CD4-positive, CD25-positive, alpha-beta regulatory T cell (primary cell): Measurements from ENCODE around the gene PXMP2. TPM values are rescaled to one million over a fixed set of nuclear protein-coding genes. Genes with fewer than 3 reads are reported as not detected.

Source experiments
- ATAC-seq, 2 donors: fragments of 150-1000 bp; cut with Tn5 transposase; one replicate each; pipeline ENCODE4 v1.10.0; 2021; ENCODE audit warnings: low read depth in 2 of 2, moderate number of reproducible peaks in 2 of 2, moderate library complexity in 1 of 2
- DNase-seq, 3 donors: peaks; one replicate each; pipeline versions ENCODE4 v3.0.0 to v3.0.0-alpha.2; 2012 to 2022; ENCODE audit warnings: mixed read lengths in 1 of 3
- H3K27ac ChIP-seq: one replicate; pipeline ENCODE4 v1.7.0; 2013; ENCODE audit warnings: mild to moderate bottlenecking, low read length; ENCODE audit not compliant: insufficient read depth, poor library complexity, severe bottlenecking
- H3K27me3 ChIP-seq: one replicate; pipeline ENCODE4 v1.7.0; 2013; ENCODE audit warnings: low read length; ENCODE audit not compliant: control insufficient read depth, insufficient read depth
- H3K36me3 ChIP-seq: one replicate; pipeline ENCODE4 v1.7.0; 2013; ENCODE audit warnings: mild to moderate bottlenecking, low read length, moderate library complexity; ENCODE audit not compliant: control insufficient read depth, insufficient read depth
- H3K4me1 ChIP-seq: 2 replicates; pipeline ENCODE4 v1.7.0; 2013; ENCODE audit warnings: mild to moderate bottlenecking, low read length; ENCODE audit not compliant: insufficient read depth, control insufficient read depth, poor library complexity, severe bottlenecking
- H3K4me3 ChIP-seq: one replicate; pipeline ENCODE4 v1.7.0; 2013; ENCODE audit warnings: low read depth, mild to moderate bottlenecking, low read length, moderate library complexity
- H3K9me3 ChIP-seq, 2 experiments: 1 replicate in 1 of 2; 2 replicates in 1 of 2; pipeline ENCODE4 v1.7.0; 2013; ENCODE audit warnings: low read length in 2 of 2, mild to moderate bottlenecking in 1 of 2, moderate library complexity in 1 of 2; ENCODE audit not compliant: control insufficient read depth in 2 of 2
- H3K27ac Mint-ChIP-seq, 3 donors: one replicate each; pipeline ENCODE4 v1.8.0; 2020 to 2022; ENCODE audit warnings: mild to moderate bottlenecking in 3 of 3, mixed read lengths in 3 of 3, moderate library complexity in 2 of 3
- H3K27me3 Mint-ChIP-seq: one replicate; pipeline ENCODE4 v1.8.0; 2022; ENCODE audit warnings: mild to moderate bottlenecking, mixed read lengths
- H3K36me3 Mint-ChIP-seq: one replicate; pipeline ENCODE4 v1.8.0; 2020; ENCODE audit warnings: mixed read lengths
- H3K4me1 Mint-ChIP-seq, 4 donors: one replicate each; pipeline ENCODE4 v1.8.0; 2020 to 2022; ENCODE audit warnings: mixed read lengths in 4 of 4, mild to moderate bottlenecking in 1 of 4
- H3K4me3 Mint-ChIP-seq, 4 donors: one replicate each; pipeline ENCODE4 v1.8.0; 2020 to 2022; ENCODE audit warnings: mild to moderate bottlenecking in 4 of 4, mixed read lengths in 4 of 4, moderate library complexity in 3 of 4
- H3K9me3 Mint-ChIP-seq, 7 donors: one replicate each; pipeline ENCODE4 v1.8.0; 2020 to 2022; ENCODE audit warnings: mixed read lengths in 7 of 7, mild to moderate bottlenecking in 3 of 7, moderate library complexity in 2 of 7
- polyA plus RNA-seq, 4 donors: library from polyadenylated mRNA; unstranded; fragments of 300-500 nt; fragmentation: Illumina TruSeq; gene quantifications; one replicate each; pipeline ENCODE4 v1.2.3, GENCODE V29; 2021
- total RNA-seq: library from RNA; stranded (reverse); gene quantifications from one replicate; pipeline ENCODE4 v1.2.3, GENCODE V29; 2022

The PXMP2 gene
- total and polyA plus RNA-seq, 5 donors from 2014 or later: 3.5 to 20.3 (median 15.2) TPM

GRCh38 chr12:132723015-132723763 is 35.8 kb downstream of the PXMP2 start:
- no peak overlapping the region for H3K4me3 ChIP-seq
- no peaks in the 10 kb centered on the region for H3K27me3 ChIP-seq
- peaks cover 40% of the 10 kb centered on the region for H3K36me3 Mint-ChIP-seq
- DNase-seq (no peak), ATAC-seq (no peak)
- H3K27ac Mint-ChIP-seq: no peak overlapping the region
- H3K27me3 Mint-ChIP-seq: no peaks in the 10 kb centered on the region
- H3K9me3 ChIP-seq: no peaks in the 10 kb centered on the region
- H3K4me3 Mint-ChIP-seq: no peak overlapping the region
- H3K4me1 ChIP-seq: no peaks in the 10 kb centered on the region
- no peaks in the 10 kb centered on the region for H3K4me1 Mint-ChIP-seq
- H3K9me3 Mint-ChIP-seq: no peaks in the 10 kb centered on the region
- peaks cover 69% of the 10 kb centered on the region for H3K36me3 ChIP-seq
- no peak overlapping the region for H3K27ac ChIP-seq

DNA sequence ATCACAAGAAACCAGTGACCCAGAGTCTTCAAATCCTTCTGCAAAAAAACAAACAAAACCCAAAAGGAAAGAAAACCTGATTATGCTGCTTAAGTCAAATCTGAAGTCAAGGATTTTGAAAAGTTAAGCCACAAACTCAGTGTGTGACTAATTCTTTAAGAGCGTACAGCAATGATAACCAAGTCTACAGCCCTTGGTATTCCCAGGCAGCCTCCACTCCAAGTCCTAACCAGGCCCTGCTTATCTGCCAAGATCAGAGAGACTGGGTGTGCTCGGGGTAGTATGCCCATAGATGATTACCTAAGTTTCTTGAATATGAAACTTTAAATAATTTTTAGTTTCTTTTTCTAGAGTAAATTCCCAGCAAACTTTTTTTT is 36.4 kb downstream of the PXMP2 start:
- Mint-ChIP-seq H3K4me3 (no peak overlapping the region), H3K9me3 (no peaks in the 10 kb centered on the region), H3K4me1 (peaks cover 0 to 2% (median under 1%) of the 10 kb centered on the region in 4 donors), H3K27ac (no peak overlapping the region), H3K27me3 (no peaks in the 10 kb centered on the region), H3K36me3 (peaks cover 44% of the 10 kb centered on the region)
- DNase-seq (no peak), ATAC-seq (no peak)
- Histone ChIP-seq H3K4me3 (no peak overlapping the region), H3K27me3 (no peaks in the 10 kb centered on the region), H3K36me3 (peaks cover 72% of the 10 kb centered on the region), H3K27ac (no peak overlapping the region), H3K9me3 (no peaks in the 10 kb centered on the region), H3K4me1 (no peaks in the 10 kb centered on the region)

DNA sequence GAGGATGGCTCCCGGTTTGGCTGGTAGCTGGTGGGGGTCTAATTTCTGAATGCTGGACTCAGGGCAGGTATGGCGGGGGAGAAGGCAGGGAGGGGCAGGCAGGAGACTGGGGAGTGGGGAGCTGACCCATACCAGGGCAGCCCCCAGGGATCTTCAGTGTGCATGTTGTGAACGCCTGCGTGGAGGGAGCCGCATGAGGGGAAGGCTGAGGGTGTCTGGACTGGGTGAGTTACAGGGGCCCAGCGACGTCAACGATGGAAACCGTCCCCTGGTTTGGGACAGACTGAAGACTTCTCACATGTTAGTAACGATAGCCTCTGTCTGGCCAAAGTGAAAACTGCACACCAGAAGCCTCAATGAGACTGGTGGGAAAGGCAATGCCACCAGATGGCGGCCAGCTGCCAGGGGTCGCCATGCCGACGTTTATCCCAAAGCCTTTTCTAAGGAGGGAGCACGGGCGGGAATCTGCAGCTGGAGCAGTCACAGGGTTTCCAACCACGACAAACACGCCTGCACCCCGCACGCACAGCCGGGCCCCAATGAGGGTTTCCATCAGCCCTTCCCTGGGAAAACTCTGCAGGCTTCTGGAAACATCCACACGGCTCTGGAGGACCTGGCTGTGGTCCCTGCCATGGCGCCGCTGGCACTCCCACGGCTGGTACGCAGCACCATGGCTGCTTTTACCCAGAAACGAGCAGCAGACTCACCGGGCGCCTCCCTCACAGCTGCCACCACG is 37.3 kb downstream of the PXMP2 start:
- Histone ChIP-seq H3K27me3 (no peaks in the 10 kb centered on the region), H3K9me3 (no peaks in the 10 kb centered on the region), H3K4me1 (no peaks in the 10 kb centered on the region), H3K4me3 (no peak overlapping the region), H3K27ac (no peak overlapping the region), H3K36me3 (peaks cover 64% of the 10 kb centered on the region)
- DNase-seq (no peak), ATAC-seq (no peak)
- H3K4me3 Mint-ChIP-seq: no peak overlapping the region
- H3K36me3 Mint-ChIP-seq: peaks cover 38% of the 10 kb centered on the region
- peaks cover 0 to 3% (median under 1%) of the 10 kb centered on the region in 4 donors for H3K4me1 Mint-ChIP-seq
- no peaks in the 10 kb centered on the region for H3K9me3 Mint-ChIP-seq
- no peaks in the 10 kb centered on the region for H3K27me3 Mint-ChIP-seq
- no peak overlapping the region for H3K27ac Mint-ChIP-seq

- Histone ChIP-seq H3K4me3 (no peak overlapping the region), H3K27ac (no peak overlapping the region), H3K9me3 (no peaks in the 10 kb centered on the region), H3K27me3 (no peaks in the 10 kb centered on the region), H3K4me1 (no peaks in the 10 kb centered on the region), H3K36me3 (peaks cover 62% of the 10 kb centered on the region)
- H3K36me3 Mint-ChIP-seq: peaks cover 52% of the 10 kb centered on the region
- peaks cover 0 to 3% (median under 1%) of the 10 kb centered on the region in 4 donors for H3K4me1 Mint-ChIP-seq
- H3K4me3 Mint-ChIP-seq: no peak overlapping the region
- ATAC-seq (no peak), DNase-seq (no peak)
- no peaks in the 10 kb centered on the region for H3K27me3 Mint-ChIP-seq
- no peaks in the 10 kb centered on the region for H3K9me3 Mint-ChIP-seq
- H3K27ac Mint-ChIP-seq: no peak overlapping the region
Measured at GRCh38 chr12:132726386-132726785, 39.0 kb downstream of the PXMP2 start.

DNA sequence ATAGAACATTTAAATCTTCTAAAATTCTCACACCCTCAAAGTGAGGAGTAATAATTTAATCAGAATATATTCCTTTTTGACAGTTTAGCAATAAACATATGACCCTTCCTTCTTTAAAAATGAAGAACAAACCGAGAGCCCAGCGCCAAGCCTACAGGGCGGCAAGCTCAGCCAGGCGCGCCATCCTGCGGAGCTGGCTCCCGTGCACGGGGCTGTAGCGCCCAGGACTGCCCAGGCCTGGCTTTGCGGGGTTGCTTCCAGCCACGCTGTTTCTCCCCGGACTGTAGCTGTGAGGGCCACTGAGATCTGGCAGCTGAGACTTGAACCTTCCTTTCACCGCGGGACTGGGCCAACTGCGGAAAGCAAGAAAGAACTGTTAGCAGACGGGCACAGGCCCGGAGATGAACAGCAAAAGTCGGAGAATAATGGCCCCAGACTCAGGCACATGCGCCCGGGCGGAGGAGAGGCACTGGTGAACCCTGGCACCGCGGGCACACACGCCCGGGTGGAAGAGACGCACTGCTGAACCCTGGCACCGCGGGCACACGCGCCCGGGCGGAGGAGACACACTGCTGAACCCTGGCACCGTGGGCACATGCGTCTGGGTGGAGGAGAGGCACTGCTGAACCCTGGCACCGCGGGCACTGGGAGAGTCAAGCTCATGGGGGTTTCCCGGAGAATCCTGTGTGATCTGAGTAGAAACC is 39.9 kb downstream of the PXMP2 start:
- H3K9me3 ChIP-seq: no peaks in the 10 kb centered on the region
- no peaks in the 10 kb centered on the region for H3K27me3 Mint-ChIP-seq
- H3K27ac ChIP-seq: no peak overlapping the region
- no peak for ATAC-seq
- H3K4me1 Mint-ChIP-seq: peaks cover 0 to 3% (median under 1%) of the 10 kb centered on the region in 4 donors
- no peaks in the 10 kb centered on the region for H3K9me3 Mint-ChIP-seq
- H3K4me1 ChIP-seq: no peaks in the 10 kb centered on the region
- no peak overlapping the region for H3K4me3 Mint-ChIP-seq
- peaks cover 58% of the 10 kb centered on the region for H3K36me3 Mint-ChIP-seq
- no peak for DNase-seq
- H3K4me3 ChIP-seq: no peak overlapping the region
- no peaks in the 10 kb centered on the region for H3K27me3 ChIP-seq
- H3K36me3 ChIP-seq: peaks cover 70% of the 10 kb centered on the region
- peak overlapping the region in 1 of 3 donors; percentile 74 for H3K27ac Mint-ChIP-seq

DNA sequence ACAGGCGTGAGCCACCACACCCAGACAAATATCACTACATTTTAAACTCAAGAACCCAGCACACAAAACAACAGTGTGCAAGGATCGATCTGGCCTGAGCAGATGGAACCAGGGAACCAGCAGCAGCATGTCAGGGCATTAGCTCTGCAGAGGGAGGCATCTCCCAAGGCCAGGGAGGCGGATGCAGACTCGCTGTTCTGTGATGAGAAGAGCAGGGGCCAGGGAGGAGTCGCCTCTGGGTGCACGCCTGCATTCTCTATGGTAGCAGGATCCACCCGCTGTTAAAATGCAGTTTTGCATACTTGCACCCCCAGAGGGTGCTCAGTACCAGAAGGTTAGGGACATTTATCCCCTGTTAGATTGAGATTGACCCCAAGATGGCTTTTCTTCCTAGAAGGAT is 41.1 kb downstream of the PXMP2 start:
- peaks cover 0 to 3% (median under 1%) of the 10 kb centered on the region in 4 donors for H3K4me1 Mint-ChIP-seq
- Histone ChIP-seq H3K4me1 (no peaks in the 10 kb centered on the region), H3K4me3 (no peak overlapping the region), H3K27ac (no peak overlapping the region), H3K27me3 (no peaks in the 10 kb centered on the region), H3K36me3 (peaks cover 77% of the 10 kb centered on the region), H3K9me3 (no peaks in the 10 kb centered on the region)
- H3K4me3 Mint-ChIP-seq: no peak overlapping the region
- H3K27me3 Mint-ChIP-seq: no peaks in the 10 kb centered on the region
- no peak for ATAC-seq
- no peak for DNase-seq
- peaks cover 71% of the 10 kb centered on the region for H3K36me3 Mint-ChIP-seq
- peak overlapping the region in 2 of 3 donors; percentile 20 to 90 for H3K27ac Mint-ChIP-seq
- no peaks in the 10 kb centered on the region for H3K9me3 Mint-ChIP-seq

DNA sequence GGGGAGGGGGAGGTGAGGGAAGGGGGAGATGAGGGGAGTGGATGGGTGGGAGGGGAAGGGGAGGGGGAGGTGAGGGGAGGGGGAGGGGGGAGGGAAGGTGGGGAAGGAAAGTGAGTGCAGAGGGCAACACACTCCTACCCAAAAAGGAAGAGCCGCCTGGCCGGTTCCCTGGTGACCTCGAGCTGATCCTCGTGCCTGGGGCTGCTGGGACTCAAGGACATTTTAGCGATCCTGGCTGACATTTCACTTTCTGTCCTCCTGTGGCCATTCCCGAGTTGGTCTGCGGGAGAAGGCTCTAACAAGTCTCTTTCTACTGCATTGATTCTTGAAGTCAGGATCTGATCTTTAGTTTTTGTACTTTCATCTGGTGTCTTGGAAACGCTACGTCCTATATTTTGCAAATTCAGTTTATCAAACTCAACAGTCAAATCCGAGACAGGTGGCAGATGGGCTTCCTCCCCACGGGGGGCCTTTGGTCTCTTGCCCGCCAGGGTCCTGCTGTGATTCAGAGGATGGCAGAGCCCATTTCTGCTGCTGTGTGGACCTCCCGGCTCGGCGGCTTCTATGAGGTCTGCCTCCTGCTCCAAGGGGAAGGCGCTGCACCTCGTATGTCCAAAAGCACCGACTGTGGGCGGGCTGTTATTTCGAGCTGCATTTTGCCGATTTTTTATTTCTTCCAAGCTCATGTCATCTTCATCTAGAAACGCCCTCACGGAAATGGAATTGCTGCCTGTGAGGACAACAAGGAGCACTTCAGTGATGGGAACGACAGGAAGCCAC is 42.3 kb downstream of the PXMP2 start:
- H3K9me3 Mint-ChIP-seq: no peaks in the 10 kb centered on the region

More for the DNA sequence above, 42.3 kb downstream of the PXMP2 start:
- Histone ChIP-seq H3K27me3 (no peaks in the 10 kb centered on the region), H3K4me3 (no peak overlapping the region), H3K27ac (no peak overlapping the region), H3K9me3 (no peaks in the 10 kb centered on the region), H3K36me3 (peaks cover 79% of the 10 kb centered on the region), H3K4me1 (no peaks in the 10 kb centered on the region)
- peaks cover 0 to 3% (median under 1%) of the 10 kb centered on the region in 4 donors for H3K4me1 Mint-ChIP-seq
- peaks cover 73% of the 10 kb centered on the region for H3K36me3 Mint-ChIP-seq
- no peaks in the 10 kb centered on the region for H3K27me3 Mint-ChIP-seq
- DNase-seq: no peak
- H3K27ac Mint-ChIP-seq: no peak overlapping the region
- peak overlapping the region in 1 of 4 donors; percentile 32 for H3K4me3 Mint-ChIP-seq
- no peak for ATAC-seq
